GM18951 (cell line): ENCODE measurements around the gene ARL14EP.

Source experiments
- POLR2A ChIP-seq: IDR thresholded peaks from 4 replicates; pipeline ENCODE4 v1.6.1; 2011; ENCODE audit warnings: mild to moderate bottlenecking; ENCODE audit not compliant: insufficient read length, insufficient read depth; ENCODE audit errors: extremely low read depth
- in situ Hi-C: fragments of 300-500 bp; cut with MboI; formaldehyde crosslinking; loops from one replicate; pipeline ENCODE4 v1.12.0; 2022; ENCODE audit warnings: low sequenced_read_pairs, mixed read lengths, inconsistent platforms; ENCODE audit not compliant: unreplicated experiment

Gene ARL14EP

DNA sequence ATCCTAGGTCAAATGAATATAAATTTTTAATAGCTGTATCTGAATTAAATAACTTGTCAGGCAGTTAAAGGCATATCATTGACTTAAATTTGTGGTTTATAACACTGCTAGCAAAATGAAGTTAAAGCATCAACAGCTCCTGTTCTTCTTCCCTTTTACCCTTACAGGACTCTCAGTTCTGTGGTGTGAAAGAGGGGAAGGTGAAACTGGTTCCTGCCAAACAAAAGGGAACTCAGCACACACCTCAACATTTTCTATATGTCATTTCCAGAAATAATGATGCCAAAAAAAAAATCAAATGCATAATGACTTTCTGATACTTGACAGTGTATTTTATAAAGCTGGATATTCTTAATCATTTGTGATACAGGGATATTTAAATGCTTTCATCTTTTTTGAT, 21.2 kb downstream of the ARL14EP start:
- TF ChIP-seq POLR2A = no peak
- in situ Hi-C loops = no loop called here

DNA sequence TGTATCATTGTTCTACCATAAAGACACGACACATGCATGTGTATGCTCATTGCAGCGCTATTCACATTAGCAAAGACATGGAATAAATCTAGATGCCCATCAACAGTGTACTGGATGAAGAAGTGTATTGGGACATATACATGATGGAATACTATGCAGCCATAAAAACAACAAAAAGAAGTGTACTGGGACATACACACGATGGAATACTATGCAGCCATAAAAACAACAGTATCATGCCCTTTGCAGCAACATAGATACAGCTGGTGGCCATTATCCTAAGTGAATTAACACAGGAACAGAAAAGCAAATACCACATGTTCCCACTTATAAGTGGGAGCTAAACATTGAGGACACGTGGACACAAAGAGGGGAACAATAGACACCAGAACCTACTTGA, 22.7 kb downstream of the ARL14EP start:
- in situ Hi-C loops = no loop called here

DNA sequence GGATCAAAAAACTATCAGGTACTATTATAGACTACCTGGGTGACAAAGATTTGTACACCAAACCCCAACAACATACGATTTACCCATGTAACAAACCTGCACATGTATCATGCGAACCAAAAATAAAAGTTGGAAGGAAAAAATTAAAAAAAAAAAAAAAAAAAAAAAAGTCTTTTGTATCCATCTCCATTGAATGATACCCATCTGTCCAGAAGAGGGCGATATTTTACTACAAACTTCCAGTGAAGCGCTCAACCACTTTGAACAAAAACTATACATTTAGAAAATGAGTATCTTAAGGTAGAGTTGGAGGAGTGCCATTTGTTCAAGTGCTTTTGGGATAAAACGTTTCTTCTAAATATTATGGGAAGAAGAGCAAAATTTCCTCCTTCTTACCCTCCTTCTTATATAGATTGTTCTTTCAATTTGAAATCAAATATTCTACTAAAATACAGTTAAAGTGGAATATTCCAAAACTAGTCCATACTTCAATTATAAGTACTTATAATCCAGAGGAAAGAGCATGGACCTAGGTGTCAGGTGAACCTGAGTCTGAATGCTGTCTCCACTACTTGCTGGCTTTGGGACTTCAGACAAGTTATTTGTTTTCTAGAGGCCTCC, 23.3 kb downstream of the ARL14EP start:
- TF ChIP-seq POLR2A = no peak
- in situ Hi-C loops = no loop called here

More for the DNA sequence above, 22.7 kb downstream of the ARL14EP start:
- no peak for TF ChIP-seq POLR2A

GRCh38 chr11:30348035-30348434, 25.1 kb downstream of the ARL14EP start:
- in situ Hi-C loops = no loop called here
- no peak for TF ChIP-seq POLR2A

- in situ Hi-C loops = loop anchor here (10.0 kb wide), 1 partner anchor 565 kb away; no protein-coding TSS in a partner anchor
- TF ChIP-seq POLR2A = no peak
Measured at GRCh38 chr11:30349885-30350284, 27.0 kb downstream of the ARL14EP start.

DNA sequence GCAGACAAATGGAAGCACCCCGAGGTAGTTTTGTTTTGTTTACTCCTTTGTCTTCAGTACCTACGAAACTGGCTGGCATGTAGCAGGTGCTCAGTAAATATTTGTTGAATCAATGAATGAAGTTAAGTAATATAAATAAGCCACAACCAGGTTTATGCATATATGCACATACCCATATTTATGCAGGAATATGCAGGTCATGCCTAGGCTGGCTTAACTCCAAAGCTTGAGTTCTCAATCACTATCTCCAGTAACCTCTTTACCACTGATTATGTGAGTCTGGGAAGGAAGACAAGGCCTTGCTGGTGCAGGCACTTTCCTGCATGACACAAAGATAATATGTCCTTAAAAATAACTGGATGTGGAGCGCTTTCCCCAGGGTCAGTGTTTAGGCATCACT, 27.5 kb downstream of the ARL14EP start:
- TF ChIP-seq POLR2A = no peak
- in situ Hi-C loops = loop anchor here (10.0 kb wide), 1 partner anchor 564 kb away; no protein-coding TSS in a partner anchor

DNA sequence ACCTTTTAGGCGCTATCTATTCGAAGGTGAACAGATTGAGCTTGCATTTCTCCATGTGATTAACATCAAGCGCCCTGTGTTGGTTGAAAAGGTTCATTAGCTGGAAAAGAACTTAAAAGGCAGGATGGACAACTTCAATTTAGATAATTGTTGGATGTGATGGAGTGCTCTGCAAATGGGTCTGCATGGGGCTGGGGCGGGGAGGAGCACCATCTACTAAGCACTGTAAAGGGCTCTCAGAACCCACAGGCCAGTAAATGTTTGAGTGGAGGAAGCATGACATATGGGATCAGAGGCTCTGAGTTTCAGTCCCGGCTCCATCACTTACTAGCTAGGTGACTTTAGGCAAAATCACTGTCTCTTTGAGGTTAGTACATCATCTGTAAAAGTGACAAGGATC, 28.2 kb downstream of the ARL14EP start:
- TF ChIP-seq POLR2A = no peak
- in situ Hi-C loops = loop anchor here (10.0 kb wide), 1 partner anchor 564 kb away; no protein-coding TSS in a partner anchor

GRCh38 chr11:30356391-30356790, 33.5 kb downstream of the ARL14EP start:
- in situ Hi-C loops = loop anchor here (10.0 kb wide), 1 partner anchor 558 kb away; no protein-coding TSS in a partner anchor
- no peak for TF ChIP-seq POLR2A

DNA sequence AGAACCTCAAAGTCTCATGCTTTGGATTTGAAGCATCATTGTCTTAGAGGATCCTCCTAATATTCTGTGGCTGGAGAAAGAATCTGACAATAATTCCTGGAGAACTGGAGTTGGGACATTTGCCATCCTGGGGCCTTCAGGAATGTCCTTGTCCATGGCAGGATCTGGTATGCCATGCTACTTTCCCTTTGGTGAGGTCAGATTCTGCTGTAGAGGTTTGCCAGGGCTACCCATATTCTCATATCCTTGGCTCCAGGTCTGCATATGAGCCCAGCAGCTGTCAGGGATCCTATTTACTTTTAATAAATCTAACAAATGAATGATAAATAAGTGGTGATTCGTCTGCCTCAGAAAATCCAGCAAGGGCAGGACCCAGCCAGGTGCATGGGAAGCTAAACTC, 35.0 kb downstream of the ARL14EP start:
- no peak for TF ChIP-seq POLR2A
- in situ Hi-C loops = loop anchor here (10.0 kb wide), 1 partner anchor 557 kb away; no protein-coding TSS in a partner anchor

DNA sequence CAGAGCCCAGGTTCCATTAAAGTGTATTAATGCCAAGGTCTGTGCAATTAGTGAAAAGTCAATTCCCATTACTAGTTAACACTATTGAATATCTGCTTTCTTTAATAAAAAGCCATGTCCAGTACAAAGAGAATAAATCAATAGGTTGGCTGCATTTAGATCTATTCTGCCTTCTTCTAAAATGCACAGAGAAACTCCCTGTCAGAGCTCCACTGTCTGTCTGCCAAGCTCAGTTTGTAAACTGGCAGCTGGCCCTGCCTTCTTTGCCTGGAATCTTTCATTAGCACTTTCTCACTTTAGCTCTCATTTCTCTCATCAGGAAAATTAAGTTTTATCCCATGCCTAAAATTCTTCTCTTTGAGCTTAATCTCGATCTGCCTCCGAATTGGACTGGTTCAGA, 35.6 kb downstream of the ARL14EP start:
- in situ Hi-C loops = loop anchor here (10.0 kb wide), 1 partner anchor 556 kb away; no protein-coding TSS in a partner anchor
- no peak for TF ChIP-seq POLR2A

DNA sequence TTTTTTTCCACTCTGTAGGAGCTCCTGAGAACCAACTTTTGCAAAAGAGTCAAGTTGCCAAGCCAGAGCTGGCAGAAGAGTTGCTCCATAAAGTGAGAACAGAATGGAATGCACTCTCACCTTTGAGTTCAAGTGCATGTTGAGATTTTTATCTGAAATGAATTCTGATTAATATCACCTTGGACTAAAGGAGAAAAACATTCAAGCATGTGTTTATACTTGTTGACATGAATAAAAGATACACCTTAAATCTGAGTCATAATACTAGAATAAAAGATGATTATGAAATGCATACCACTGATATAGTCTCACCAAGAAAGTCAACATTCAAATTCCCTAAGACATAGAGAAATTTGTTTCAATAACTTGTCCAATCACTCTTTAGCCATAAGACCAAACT, 37.8 kb downstream of the ARL14EP start:
- in situ Hi-C loops = no loop called here
- TF ChIP-seq POLR2A = no peak

DNA sequence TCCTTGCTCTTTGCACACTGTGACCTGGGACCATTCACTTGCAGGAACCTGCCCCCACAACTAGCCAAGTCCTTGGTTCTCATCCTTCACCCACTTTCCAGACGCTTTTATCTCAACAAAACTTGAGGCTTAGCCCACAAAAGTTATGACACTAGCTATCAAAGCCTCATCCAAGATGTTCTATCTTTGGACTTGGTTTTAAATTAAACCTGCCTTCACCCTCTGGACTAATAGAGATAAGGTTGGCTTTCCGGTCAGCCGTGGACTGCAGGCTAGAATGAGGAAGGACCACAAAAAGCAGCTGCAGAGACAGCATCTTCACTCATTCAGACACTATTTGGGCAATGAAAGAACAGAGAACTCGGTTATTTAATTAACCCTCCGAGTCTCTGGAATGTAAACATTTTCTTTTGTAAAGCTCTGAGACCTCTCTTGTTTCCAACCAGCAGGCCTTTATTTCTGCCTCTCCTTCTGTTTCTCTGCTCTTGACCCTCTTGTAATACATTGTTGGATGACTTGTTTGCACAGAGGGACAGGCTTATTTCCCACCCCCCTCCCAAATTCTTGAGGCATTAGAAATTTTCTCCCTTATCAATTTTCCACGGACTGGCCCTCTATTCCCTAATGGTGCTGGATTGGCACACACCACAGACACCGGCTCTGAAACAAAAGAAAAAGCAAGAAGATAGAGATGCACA, 41.4 kb downstream of the ARL14EP start:
- no peak for TF ChIP-seq POLR2A
- in situ Hi-C loops = no loop called here

DNA sequence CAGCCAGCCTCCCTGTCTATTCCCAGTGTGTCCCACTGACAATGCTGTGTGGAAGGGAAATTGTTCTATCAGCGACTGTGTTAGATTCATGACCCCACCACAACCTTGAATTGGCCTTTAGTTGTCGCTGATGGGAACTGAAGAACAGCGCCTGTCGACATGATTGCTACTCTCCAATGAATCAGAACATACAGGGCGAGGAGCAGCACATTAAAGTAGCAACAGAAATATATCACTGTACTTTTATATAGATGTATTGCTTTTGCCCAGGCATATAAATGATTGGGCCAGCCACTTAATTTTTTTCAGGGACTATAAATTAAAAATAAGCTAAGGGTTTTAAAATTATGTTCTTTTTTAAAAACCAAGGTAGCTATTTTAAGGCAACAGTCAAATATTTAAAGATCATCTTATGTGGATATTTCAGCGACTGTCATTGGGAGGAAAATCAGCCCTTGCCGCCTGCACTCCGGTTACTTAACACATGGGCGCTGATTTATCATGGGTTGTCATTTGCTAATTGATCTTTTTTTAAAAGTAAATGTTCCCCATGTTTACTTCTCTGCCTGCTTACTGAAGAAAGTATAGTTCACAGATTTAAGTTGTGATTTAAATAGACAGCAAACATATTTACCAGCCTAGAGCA, 42.1 kb downstream of the ARL14EP start:
- in situ Hi-C loops = no loop called here
- no peak for TF ChIP-seq POLR2A

GRCh38 chr11:30365793-30366517, 43.1 kb downstream of the ARL14EP start:
- no peak for TF ChIP-seq POLR2A
- in situ Hi-C loops = no loop called here
